Ramos (cell line): Measurements from ENCODE around the gene MYO5A.
"Not testable (repeated sequence)": the region's sequence is repeated elsewhere in the genome, so short reads cannot be mapped to it uniquely, and the experiment has no call there.

Source experiments
- in situ Hi-C: fragments of 300-500 bp; cut with MboI; formaldehyde crosslinking; loops from one replicate; pipeline ENCODE4 v1.14.3; 2022; ENCODE audit warnings: low sequenced_read_pairs; ENCODE audit not compliant: unreplicated experiment

The MYO5A gene

DNA sequence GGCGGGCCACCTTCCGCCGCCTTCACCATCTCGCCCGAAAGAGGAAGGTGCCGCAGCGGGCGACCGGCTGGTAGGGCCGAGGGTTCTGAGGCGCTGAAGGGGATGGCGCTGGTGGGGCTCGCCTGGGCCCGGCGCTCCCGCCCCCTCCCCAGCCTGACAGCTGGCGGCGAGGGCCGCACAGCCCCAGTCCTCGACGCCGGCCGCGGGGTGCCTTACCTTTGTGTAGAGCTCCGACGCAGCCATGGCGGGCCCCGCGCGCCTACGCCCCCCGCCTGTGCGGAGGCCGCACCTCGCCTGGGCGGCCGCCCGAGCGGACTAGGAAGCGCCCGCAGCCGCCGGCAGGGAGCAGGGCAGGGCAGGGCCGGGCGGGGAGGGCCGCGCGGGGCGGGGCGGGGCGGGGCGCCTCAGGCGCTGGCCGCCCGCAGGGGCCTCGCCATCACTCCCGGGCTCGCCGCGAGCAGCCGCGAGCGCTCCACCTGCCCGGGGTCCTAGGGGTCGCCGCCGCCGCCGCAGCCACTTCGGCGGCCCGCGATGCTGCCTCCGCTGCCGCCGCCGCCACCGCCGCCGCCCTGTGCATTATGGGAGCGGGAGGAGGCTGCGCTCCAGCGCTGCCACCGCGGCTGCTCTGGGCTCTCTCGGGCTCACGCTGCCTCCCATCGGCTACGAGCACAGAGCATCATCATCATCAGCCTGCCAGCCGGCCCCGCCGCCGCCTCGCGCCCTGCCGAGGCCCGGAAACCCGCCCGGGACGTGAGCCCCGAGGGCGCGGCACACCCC lies at the start of gene MYO5A:
Gene MYO5A, minus strand, starts transcription at position 317 of the 777 bp plus-strand sequence. Its CDS starts 74 bp downstream, at position 243.
- in situ Hi-C loops: no loop called here

DNA sequence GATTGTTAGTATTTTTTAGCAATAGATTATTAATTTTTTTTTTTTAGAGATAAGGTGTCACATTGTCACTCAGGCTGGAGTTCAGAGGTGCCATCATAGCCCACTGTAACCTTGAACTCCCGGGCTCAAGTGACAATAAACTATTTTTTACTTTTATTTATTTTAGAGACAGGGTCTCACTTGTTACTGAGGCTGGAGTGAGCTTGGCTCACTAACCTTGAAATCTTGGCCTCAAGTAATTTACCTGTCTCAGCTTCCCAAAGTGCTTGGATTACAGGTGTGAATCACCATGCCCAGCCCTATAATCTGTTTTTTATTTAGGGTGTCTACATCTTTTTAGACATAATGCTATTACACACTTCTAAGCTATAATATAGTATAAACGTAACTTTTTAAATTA lies 48.0 kb upstream of the MYO5A start:
- in situ Hi-C loops: no loop called here

DNA sequence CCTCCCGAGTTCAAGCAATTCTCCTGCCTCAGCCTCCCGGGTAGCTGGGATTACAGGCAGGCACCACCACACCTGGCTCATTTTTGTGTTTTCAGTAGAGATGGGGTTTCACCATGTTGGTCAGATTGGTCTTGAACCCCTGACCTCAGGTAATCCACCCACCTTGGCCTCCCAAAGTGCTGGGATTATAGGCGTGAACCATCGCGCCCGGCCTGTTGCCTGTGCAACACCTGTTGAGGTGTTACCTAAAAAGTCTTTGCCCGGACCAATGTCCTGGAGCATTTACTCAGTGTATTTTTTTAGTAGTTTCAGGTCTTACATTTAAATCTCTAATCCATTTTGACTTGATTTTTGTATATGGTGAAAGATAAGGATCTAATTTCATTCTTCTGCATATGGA lies 46.9 kb upstream of the MYO5A start:
- in situ Hi-C loops: not testable (repeated sequence)

DNA sequence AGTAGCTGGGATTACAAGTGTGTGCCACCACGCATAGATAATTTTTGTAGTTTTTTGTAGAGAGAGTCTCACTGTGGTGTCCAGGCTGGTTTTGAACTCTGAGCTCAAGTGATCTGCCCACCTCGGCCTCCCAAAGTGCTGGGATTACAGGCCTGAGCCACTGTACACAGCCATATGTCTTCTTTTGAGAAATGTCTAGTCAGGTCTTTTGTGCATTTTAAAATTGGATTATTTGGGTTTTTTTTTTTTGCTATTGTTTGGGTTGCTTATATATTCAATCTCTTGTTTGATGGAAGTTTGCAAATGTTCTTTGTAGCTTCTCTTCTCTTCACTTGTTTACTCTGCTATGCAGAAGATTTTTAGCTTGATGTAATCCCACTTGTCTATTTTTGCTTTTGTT lies 46.4 kb upstream of the MYO5A start:
- in situ Hi-C loops: no loop called here

DNA sequence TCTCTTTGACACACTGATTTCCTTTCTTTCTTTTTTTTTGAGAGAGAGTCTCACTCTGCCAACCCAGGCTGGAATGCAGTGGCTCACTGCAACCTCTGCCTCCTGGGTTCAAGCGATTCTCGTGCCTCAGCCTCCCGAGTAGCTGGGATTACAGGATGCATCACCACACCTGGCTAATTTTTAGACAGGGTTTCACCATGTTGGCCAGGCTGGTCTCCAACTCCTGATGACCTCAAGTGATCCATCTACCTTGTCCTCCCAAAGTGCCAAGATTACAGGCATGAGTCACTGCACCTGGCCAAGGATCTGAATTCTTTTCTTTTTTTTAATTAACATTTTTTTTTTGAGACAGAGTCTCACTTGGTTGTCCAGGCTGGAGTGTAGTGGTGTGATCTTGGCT lies 45.9 kb upstream of the MYO5A start:
- in situ Hi-C loops: not testable (repeated sequence)

DNA sequence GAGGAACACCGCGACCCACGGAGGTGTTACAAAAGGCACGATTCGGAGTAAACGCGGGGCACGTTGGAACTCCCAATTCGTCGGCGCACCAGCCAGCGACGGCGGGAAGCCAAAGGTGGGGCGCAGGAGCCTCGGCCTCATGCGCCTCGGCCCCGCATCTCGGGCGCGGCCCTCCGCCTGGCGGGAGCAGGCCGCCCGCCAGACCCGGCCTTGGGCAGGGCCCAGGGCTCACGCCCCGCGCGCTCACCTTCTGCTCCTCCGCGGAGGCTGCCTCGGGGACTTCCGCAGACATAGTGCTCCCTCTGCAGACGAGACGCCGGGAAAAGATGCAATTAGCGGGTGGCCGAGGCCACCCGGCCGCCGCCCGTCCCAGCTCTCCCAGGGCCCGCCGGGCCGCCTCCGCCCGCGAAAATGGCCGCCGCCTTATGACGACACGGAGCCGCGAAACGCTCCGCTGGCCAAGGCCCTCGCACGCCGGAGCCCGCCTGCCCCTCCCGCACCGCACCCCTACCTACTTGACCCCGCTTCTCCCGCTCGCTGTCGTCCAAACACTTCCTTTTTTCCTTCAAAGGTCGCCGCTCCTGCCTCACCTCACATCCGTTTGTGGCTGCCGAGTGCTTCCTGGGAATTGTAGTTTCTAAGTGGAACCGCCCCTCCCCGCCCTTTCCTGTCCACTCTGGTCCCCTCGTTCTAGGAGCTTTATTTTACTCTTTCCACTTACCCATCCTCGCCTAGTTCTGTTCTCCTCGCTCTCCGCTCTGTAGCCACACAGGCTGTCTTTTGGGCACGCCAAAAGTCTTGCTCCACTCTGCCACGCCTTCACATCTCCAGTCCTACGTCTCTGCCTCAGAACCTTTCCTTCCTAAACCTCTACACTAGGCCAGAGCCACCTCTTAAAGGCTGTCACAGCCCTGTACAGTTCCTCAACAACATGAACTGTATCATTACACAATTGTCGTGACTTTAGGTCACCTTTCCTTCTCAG lies 40.2 kb upstream of the MYO5A start, which contains the start of gene ARPP19:
Gene ARPP19, minus strand, starts transcription at position 430 of the 985 bp plus-strand sequence. Its CDS starts 138 bp downstream, at position 292.
- in situ Hi-C loops: no loop called here

DNA sequence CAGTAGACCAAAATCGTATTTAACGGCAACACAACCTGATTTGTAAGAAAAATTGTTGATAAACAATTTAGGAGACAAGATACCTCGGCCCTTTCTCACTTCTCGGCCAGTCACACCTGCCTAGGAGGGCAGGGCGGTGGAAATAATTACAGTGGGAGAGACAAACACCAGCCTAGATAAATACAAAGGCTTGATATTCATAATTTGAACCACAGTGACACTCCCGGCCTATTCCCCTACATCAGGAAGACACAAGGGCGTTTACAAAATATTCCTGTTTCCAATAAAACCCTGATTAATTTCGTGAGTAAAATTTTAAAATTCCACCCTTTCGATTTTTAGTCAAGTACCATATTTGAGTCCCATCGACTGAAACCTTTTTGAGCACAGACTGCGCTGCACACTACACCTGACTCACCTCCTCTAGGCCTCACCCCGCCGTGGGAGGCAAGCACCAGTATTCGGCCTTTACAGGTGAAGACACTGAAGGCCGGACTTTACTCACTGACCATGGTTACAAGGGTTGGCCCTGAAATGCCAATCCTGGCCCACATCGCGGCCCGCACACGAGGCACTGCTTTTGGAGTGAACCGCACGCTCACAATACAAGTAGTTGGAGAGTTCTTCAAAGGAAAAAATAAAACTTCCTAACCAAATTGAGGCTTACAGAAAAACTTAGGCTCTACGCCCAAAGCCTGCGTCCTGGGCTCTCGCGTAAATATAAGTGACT lies 39.4 kb upstream of the MYO5A start:
- in situ Hi-C loops: no loop called here

DNA sequence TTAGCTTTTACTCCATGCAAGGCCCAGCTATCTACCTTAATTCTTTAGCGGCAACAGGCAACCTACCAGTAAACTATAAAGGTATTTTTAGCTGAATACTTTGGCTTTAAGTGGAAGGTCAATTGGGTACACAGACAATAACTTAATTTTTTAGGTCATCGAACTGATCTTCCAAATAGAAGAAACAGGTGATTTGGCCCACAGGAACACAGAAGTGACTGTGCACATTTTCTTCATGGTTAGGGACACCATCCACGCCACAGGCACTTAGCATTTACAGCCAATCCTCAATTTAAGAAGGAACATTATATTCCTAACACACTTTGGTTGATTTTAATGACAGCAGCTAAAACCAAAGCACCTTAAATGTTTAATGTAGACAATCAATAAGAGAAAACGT lies 38.2 kb upstream of the MYO5A start:
- in situ Hi-C loops: no loop called here

DNA sequence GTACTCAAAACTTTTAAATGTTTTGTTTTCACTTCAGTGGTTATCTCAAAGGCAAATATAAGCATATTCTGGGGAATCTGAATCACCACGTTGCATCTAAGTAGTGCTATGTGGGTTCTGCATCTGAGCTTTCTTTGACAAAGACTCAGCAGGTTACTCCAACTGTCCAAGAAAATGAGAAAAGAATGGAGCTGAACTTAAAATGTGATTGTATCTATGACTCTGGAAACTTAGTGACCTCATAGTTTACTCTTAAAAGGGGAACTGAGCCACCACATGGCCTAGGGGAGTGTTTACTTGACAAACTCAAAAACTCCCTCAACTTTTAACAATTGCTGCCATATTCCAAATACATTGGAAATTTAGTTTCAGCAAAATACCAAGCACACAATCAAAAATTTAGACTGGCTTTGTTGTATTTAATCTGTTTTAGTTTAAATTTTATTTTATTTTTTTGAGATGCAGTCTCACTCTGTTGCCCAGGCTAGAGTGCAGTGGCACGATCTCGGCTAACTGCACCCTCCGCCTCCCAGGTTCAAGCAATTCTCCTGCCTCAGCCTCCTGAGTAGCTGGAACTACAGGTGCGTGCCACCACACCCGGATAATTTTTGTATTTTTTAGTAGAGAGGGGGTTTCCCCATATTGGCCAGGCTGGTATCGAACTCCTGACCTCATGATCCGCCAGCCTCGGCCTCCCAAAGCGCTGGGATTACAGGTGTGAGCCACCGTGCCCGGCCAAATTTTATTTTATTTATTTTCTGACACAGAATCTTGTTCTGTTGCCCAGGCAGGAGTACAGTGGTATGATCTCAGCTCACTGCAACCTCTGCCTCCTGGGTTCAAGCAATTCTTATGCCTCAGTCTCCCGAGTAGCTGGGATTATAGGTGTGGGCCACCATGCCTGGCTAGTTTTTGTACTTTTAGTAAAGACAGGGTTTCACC lies 37.0 kb upstream of the MYO5A start:
- in situ Hi-C loops: not testable (repeated sequence)

DNA sequence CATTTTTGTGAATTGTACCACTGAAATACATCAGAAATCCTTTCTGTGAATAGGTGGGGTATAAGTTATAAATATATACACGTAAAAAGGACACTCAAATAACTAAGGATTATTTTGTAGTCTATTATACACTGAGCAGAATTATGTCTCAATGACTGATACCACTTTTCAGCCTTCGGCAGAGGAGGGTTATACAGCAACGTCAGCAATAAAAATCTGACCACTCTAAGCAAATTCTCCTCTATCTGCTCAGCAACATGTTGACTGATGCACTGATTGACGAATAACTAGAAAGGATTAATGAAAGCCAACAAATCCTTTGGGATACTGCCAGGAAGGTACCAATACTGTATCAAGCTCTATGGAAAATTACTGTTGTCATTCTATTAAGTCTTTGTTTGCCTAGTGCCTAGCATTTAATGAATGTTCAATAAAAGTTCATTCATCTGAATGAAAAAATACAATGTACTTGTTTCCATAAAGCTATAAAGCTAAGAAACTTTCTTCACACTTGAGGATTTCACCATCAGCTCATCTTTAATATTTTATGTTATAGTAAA lies 34.9 kb upstream of the MYO5A start:
- in situ Hi-C loops: no loop called here

DNA sequence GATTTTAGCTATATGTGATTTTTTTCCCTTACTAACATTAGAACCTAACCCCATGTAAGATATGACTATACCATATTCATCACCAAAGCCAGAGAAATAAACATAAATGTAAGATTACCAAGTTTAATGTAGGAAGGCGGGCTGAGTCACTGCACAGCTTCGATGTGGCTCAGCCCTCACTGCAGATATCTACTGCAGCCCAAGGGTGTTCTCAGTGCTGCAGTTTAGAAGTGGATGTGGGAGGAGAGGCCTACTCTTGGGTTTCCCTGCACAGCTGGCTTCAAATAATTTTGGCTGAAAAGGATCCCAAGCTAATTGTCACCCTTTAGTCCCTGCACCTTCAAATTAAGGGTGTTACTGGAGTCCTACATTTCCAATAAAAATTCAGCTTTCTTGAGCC lies 30.9 kb upstream of the MYO5A start:
- in situ Hi-C loops: no loop called here

DNA sequence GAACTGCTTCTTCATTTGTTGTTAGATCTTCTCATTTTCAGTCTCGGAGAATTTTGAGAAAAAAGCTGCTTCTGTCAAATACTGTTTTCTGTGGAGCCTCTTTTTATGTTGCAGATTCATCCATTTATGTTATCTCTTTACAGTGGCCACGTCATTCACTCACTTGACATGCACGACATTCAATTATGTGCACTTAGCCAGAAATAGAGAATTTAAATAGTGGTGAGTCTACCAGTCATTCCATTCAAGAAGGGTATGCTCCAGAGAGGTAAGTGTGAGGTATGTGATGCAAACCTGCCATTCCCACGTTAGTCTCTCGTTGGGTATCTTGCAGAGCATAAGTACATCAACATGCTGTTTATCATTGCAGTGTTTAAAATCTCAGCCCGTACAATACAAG lies 30.3 kb upstream of the MYO5A start:
- in situ Hi-C loops: no loop called here

DNA sequence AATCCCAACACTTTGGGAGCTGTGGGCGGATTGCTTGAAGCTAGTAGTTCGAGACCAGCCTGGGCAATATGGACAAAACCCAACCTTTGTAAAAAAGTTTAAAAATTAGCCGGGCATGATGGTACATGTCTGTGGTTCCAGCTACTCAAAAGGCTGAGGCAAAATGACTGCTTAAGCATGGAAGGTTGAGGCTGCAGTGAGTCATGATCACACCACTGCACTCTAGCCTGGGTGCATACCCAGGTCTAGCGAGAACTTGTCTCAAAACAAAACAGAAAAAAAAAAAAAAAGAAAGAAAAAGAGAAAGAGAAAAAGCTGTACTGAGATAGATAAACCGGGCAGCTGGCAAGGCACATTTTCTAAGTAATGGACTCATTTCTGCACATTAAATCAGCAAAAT lies 29.5 kb upstream of the MYO5A start:
- in situ Hi-C loops: no loop called here

DNA sequence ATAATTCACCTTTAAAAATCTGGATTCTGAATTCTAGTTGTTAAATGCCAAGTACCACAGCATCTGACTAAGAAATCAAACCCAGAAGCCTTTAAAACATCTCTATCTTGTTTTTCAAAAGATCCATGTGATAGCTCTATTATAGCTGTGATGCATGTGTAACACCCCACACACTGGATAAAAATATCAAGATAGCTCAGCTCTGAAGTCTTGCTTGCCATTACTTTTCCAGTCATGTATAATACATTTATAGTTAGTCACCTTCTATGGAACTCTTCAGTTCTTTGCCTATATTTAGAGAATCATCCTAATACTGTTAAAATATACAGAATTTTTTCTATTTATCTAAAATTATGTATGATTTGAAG lies 28.6 kb upstream of the MYO5A start:
- in situ Hi-C loops: no loop called here

DNA sequence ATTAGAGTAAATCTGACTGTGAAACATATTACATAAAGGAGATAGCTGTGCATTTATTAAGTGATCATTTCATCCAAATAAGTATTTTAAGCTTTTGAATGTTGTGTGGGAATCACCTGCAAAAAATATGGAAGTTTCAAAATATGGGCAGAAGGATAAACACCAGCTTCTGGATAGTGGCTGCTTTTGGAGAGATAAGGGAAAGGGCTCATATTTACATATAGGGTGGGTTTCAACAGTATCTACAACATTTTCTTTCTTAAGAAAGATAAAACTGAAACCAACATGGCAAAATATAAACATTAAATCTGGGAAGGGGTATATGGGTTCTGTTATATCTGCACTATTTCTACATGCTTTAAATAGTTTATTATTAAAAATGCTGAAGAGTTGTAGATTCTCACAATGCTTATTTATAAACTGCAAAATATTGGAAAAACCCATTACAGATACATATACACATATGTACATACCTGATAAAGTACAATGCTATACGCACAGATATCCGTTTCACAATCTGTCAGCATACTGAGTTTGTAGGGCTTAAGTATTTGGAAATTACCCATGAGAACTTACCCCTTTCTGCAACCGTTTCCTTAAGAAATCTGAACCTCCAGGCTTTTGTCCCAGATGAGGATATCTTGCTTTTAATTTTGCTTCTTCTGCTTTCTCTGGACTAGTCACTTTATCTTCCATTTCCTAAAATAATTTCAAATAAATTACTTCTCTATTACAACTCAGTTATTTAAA lies 28.0 kb upstream of the MYO5A start:
- in situ Hi-C loops: no loop called here

DNA sequence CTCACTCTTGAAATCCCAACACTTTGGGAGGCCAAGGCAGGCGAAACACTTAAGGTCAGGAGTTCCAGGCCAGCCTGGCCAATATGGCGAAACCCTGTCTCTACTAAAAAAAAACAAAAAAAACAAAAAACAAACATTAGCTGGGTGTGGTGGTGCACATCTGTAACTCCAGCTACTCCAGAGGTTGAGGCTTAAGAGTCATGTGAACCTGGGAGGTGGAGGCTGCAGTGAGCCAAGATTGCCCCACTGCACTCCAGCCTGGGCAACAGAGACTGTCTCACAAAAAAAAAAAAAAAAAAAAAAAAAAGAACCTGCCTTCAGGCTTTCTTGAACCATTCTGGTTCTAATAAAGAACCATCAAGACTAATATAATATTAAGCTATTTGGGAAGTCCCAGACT lies 23.6 kb upstream of the MYO5A start:
- in situ Hi-C loops: no loop called here

DNA sequence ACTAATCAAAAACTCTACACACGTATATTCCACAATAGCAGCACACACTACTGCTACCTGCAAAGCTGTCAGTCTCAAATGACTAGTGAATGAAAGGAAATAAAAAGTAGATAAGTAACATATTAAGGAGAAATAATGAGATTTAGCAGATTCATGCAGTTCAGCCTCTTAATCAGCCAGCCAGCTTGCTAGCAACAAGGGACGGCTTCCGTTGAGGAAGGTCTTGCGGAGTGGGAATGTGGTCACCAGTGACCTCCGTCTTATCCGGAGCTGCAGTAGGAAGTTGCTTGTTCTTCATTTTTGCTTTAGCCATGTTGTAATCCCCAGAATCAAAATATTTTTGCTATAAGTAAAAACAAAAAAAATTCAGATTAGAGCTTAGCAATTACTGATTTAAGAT lies 23.1 kb upstream of the MYO5A start:
- in situ Hi-C loops: no loop called here

DNA sequence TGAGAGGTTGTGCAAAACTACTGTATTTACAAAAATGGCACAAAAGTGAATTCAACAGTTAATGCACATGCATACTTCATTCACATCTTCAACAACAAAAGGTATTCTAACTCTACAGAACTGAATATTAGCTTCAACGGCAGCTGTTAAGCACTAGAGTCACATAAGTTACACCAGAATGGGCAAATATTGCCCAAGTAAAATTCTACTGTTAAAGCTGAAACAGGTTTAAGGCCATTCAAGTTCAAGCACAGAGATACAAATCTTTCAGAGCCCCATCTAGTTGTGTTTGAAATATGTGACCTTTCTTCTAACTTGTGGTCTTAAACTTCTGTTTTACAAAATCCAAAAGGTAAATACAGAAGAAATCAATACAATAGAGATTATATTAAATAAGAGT lies 22.5 kb upstream of the MYO5A start:
- in situ Hi-C loops: not testable (repeated sequence)
